Brain microvascular endothelial cell (primary cell): Measurements from ENCODE around the gene CAGE1.

Experiments
- DNase-seq: peaks from one replicate; pipeline ENCODE4 v3.0.0-alpha.2; 2020
- H3K27ac ChIP-seq: fragments of 250-450 bp; sonication (Bioruptor Pico); 2 replicates; pipeline ENCODE4 v1.5.1; 2020; ENCODE audit warnings: mild to moderate bottlenecking, moderate library complexity
- H3K27me3 ChIP-seq: fragments of 250-450 bp; sonication (Bioruptor Pico); replicated peaks from 2 replicates; pipeline ENCODE4 v1.5.1; 2020; ENCODE audit warnings: mild to moderate bottlenecking
- H3K36me3 ChIP-seq: fragments of 250-450 bp; sonication (Bioruptor Pico); replicated peaks from 2 replicates; pipeline ENCODE4 v1.5.1; 2020; ENCODE audit warnings: mild to moderate bottlenecking
- H3K4me3 ChIP-seq: 2 replicates; pipeline ENCODE4 v1.5.1; 2011; ENCODE audit warnings: low read depth, mild to moderate bottlenecking, control low read depth, low read length, moderate library complexity
- in situ Hi-C: cut with HindIII; loops from 2 replicates; pipeline ENCODE4 v1.10.0; 2017; ENCODE audit warnings: low sequenced_read_pairs, low pct_ligation_motif_present
- TF ChIP-seq, protein P1 (sequence below): IDR thresholded peaks from 2 replicates; pipeline ENCODE4 v1.5.1; 2011; ENCODE audit warnings: low read depth, mild to moderate bottlenecking, moderate library complexity, low read length, control low read depth, inconsistent platforms; ENCODE audit errors: missing control alignments

CAGE1 gene

DNA sequence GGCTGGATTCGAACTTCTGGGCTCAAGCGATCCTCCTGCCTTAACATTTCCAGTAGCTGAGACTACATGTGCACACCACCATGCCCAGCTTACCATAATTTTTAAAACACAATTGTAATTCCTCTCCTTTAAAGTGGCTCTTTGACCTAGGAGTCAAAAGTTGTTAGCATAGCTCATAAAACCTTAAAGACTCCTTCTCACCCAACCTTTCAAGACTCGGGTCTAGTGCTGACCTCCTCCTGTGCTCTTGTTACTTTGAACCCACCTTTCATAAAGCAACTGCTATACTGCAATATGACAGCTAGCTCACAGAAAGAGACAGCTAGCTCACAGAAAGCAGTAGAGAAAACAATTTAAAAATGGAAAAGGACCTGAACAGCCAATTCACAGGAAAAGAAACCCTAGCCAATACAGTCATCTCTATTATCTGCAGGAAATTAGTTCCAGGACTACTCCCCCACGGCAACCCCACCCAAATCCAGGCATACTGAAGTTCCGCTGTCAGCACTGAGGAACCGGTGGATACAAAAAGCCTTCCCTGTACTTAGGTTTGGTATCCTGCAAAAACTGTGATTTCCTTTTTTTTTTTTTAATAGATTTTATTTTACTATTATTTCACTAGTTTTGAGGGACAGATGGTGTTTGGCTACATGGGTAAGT, 96.8 kb downstream of the CAGE1 start:
- no peak for DNase-seq
- Histone ChIP-seq H3K36me3 (peaks cover 62% of the 10 kb centered on the region), H3K4me3 (no peak overlapping the region), H3K27ac (no peak overlapping the region), H3K27me3 (no peaks in the 10 kb centered on the region)
- TF ChIP-seq, protein P1, sequence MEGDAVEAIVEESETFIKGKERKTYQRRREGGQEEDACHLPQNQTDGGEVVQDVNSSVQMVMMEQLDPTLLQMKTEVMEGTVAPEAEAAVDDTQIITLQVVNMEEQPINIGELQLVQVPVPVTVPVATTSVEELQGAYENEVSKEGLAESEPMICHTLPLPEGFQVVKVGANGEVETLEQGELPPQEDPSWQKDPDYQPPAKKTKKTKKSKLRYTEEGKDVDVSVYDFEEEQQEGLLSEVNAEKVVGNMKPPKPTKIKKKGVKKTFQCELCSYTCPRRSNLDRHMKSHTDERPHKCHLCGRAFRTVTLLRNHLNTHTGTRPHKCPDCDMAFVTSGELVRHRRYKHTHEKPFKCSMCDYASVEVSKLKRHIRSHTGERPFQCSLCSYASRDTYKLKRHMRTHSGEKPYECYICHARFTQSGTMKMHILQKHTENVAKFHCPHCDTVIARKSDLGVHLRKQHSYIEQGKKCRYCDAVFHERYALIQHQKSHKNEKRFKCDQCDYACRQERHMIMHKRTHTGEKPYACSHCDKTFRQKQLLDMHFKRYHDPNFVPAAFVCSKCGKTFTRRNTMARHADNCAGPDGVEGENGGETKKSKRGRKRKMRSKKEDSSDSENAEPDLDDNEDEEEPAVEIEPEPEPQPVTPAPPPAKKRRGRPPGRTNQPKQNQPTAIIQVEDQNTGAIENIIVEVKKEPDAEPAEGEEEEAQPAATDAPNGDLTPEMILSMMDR = no peak
- in situ Hi-C loops = loop anchor here (25.0 kb wide), 1 partner anchor 320 kb away; no protein-coding TSS in a partner anchor

DNA sequence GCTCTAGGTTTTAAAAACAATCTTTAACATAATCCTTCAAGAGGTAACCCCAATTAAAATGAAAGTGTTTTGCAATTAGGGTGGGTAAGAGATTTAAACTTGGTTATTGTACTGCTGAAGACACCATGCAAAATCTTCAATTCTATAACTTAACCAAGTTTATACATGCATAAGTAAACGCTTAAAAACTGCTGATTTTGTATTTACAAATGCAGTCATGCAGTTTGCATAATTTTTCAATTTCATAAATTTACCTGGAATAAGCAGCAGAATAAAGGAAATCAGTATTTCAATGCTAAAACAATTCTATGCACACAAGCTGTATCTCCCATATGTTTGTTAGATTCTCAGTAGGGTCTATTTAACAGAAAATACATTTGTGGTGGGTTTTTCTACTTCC, 99.5 kb downstream of the CAGE1 start:
- Histone ChIP-seq H3K36me3 (peaks cover 62% of the 10 kb centered on the region), H3K27ac (no peak overlapping the region), H3K4me3 (no peak overlapping the region), H3K27me3 (no peaks in the 10 kb centered on the region)
- TF ChIP-seq, protein P1 = no peak
- no peak for DNase-seq
- in situ Hi-C loops = loop anchor here (25.0 kb wide), 1 partner anchor 322 kb away; no protein-coding TSS in a partner anchor

DNA sequence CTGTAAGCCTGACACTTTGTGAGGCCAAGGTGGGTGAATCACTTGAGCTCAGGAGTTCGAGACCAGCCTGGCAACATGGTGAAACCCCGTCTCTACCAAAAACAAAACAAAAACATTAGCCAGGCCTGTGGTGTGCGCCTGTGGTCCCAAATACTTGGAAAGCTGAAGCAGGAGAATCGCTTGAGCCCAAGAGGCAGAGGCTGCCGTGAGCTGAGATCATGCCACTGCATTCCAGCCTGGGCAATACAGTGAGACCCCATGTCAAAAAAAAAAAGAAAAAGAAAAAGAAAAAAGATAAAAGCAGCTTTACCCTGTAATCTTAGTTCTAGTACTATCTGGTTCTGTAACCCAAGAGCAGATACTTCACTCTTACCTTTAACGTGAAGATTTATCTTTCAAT, 104.1 kb downstream of the CAGE1 start:
- Histone ChIP-seq H3K27ac (no peak overlapping the region), H3K27me3 (no peaks in the 10 kb centered on the region), H3K4me3 (no peak overlapping the region), H3K36me3 (peaks cover 46% of the 10 kb centered on the region)
- in situ Hi-C loops = loop anchor here (25.0 kb wide), 1 partner anchor 327 kb away; no protein-coding TSS in a partner anchor
- DNase-seq = no peak
- TF ChIP-seq, protein P1 = no peak

DNA sequence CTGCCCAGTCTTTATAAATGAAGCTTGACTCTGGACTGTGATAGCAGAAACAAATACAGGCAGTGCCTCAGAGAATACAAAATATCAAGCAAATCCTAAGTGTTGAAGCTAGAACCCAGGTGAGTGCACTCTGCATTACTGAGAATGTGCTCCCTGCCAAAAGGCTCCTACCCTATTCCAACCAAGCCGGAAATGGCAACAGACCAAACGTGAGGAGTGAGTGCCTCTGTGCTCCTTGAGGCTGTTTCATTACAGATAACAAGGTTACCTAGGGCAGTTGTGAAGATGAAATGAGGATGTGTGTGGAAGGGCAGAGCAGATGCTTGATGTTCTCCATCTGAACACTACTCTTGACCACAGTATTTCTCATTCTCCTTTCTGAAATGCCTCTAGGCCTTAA, 105.9 kb downstream of the CAGE1 start:
- TF ChIP-seq, protein P1 = no peak
- Histone ChIP-seq H3K4me3 (no peak overlapping the region), H3K27me3 (no peaks in the 10 kb centered on the region), H3K27ac (no peak overlapping the region), H3K36me3 (peaks cover 32% of the 10 kb centered on the region)
- DNase-seq = no peak
- in situ Hi-C loops = loop anchor here (25.0 kb wide), 1 partner anchor 329 kb away; no protein-coding TSS in a partner anchor

DNA sequence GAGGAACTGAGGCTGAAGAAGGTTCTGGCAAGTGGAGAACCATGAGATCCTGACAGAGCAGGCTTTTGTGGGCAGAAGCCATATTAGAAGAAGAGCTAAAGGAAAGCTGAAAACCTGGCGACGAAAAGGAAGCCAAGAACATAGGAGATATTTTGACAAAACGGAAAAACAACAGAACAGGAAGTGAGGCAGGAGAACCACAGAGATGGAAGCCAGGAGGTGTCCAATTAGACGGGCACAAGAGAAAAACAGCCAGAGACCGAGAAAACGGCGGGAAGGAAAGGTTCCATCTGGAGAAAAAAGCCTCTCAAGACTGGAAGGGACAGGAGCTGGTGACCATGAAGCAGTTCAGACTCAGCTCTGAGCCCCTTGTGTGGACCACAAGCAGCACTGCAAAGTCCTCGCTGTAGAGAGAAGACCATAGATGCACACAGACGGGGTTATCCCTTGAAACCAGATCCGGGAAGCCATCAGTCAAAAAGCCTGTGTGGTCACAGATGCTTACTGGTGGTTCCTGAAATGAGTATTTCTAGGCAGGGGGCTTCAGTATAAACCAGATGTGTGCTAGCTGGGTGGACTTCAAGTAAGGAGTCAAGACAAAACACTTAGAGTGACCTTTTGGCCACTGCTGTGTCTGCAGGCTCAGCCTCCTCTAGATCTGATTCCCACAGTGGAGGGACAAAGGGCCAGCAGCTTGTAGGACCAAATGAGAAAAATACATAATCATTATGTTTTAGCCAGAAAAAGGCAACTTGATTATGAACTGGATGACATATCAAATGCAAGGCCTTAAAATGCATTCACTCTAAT, 107.2 kb downstream of the CAGE1 start:
- TF ChIP-seq, protein P1 = no peak
- peaks cover 18% of the 10 kb centered on the region for H3K36me3 ChIP-seq
- no peaks in the 10 kb centered on the region for H3K27me3 ChIP-seq
- no peak overlapping the region for H3K4me3 ChIP-seq
- H3K27ac ChIP-seq = no peak overlapping the region
- DNase-seq = no peak
- in situ Hi-C loops = loop anchor here (25.0 kb wide), 1 partner anchor 330 kb away; no protein-coding TSS in a partner anchor
